WTC11 (cell line): ENCODE results near the gene SEMA6C.

Experiments used
- CTCF ChIP-seq: fragments of 200-600 bp; IDR thresholded peaks from 2 replicates; pipeline ENCODE4 v1.8.0; 2022; ENCODE audit warnings: antibody characterized with exemption
- E2F4 ChIP-seq: sonication (generic); formaldehyde crosslinking; IDR thresholded peaks from 2 replicates; pipeline ENCODE4 v1.8.1; 2022; ENCODE audit warnings: low read depth, mild to moderate bottlenecking, moderate library complexity, missing genetic modification reagents, borderline replicate concordance
- ELF4 ChIP-seq: sonication (generic); formaldehyde crosslinking; IDR thresholded peaks from 2 replicates; pipeline ENCODE4 v1.8.1; 2022; ENCODE audit warnings: low read depth, mild to moderate bottlenecking, moderate library complexity, missing genetic modification reagents
- HMGXB4 ChIP-seq: sonication (generic); formaldehyde crosslinking; IDR thresholded peaks from 2 replicates; pipeline ENCODE4 v1.8.1; 2023; ENCODE audit warnings: mild to moderate bottlenecking, moderate library complexity, missing genetic modification reagents
- MAX ChIP-seq: sonication (generic); formaldehyde crosslinking; IDR thresholded peaks from 2 replicates; pipeline ENCODE4 v1.8.0; 2022; ENCODE audit warnings: mild to moderate bottlenecking, missing genetic modification reagents
- SP1 ChIP-seq: sonication (generic); formaldehyde crosslinking; conservative IDR thresholded peaks from 2 replicates; pipeline ENCODE4 v1.8.1; 2022; ENCODE audit warnings: missing genetic modification reagents
- USF1 ChIP-seq: sonication (generic); formaldehyde crosslinking; IDR thresholded peaks from 2 replicates; pipeline ENCODE4 v1.8.0; 2022; ENCODE audit warnings: mild to moderate bottlenecking, missing genetic modification reagents
- USF2 ChIP-seq: sonication (generic); formaldehyde crosslinking; IDR thresholded peaks from 2 replicates; pipeline ENCODE4 v1.8.1; 2023; ENCODE audit warnings: mild to moderate bottlenecking, missing genetic modification reagents, moderate library complexity
- ZMAT4 ChIP-seq: fragments of 250-450 bp; sonication (Bioruptor Pico); IDR thresholded peaks from 2 replicates; pipeline ENCODE4 v1.9.0; 2021; ENCODE audit warnings: mild to moderate bottlenecking
- ZNF396 ChIP-seq: fragments of 250-450 bp; sonication (Bioruptor Pico); IDR thresholded peaks from 2 replicates; pipeline ENCODE4 v1.8.0; 2021; ENCODE audit warnings: mild to moderate bottlenecking, moderate library complexity, borderline replicate concordance
- ZNF532 ChIP-seq: fragments of 250-450 bp; sonication (Bioruptor Pico); IDR thresholded peaks from 2 replicates; pipeline ENCODE4 v1.9.0; 2021; ENCODE audit warnings: mild to moderate bottlenecking, borderline replicate concordance

GRCh38 chr1:151113877-151114276 is 32.6 kb downstream of the SEMA6C start:
- no peak for TF ChIP-seq CTCF
- no peak for TF ChIP-seq E2F4 (CRISPR knock-in tag)
- TF ChIP-seq SP1 = no peak
- TF ChIP-seq MAX (CRISPR knock-in tag) = no peak
- TF ChIP-seq USF2 (CRISPR knock-in tag) = no peak
- TF ChIP-seq HMGXB4 (CRISPR knock-in tag) = no peak
- TF ChIP-seq ZNF396 (CRISPR knock-in tag) = no peak
- TF ChIP-seq ZMAT4 = no peak
- no peak for TF ChIP-seq ZNF532 (CRISPR knock-in tag)
- no peak for TF ChIP-seq ELF4 (CRISPR knock-in tag)
- no peak for TF ChIP-seq USF1 (CRISPR knock-in tag)
